GM12874 (cell line): Measurements from ENCODE around the gene KLHDC7B.

Source experiments
- CTCF ChIP-seq: IDR thresholded peaks from 2 replicates; pipeline ENCODE4 v1.5.1; 2011; ENCODE audit warnings: low read depth, mild to moderate bottlenecking, control low read depth, low read length, moderate library complexity; ENCODE audit not compliant: insufficient read depth

The KLHDC7B gene

GRCh38 chr22:50519151-50519550, 26.5 kb upstream of the KLHDC7B start:
- no peak for TF ChIP-seq CTCF

- no peak for TF ChIP-seq CTCF
These were observed 24.8 kb upstream of the KLHDC7B start for GRCh38 chr22:50520826-50521453.

- no peak for TF ChIP-seq CTCF
These were observed 24.0 kb upstream of the KLHDC7B start for GRCh38 chr22:50521710-50522109.

- TF ChIP-seq CTCF, result no peak
These were observed 23.4 kb upstream of the KLHDC7B start for GRCh38 chr22:50522208-50522805.

- no peak for TF ChIP-seq CTCF
These were observed 22.8 kb upstream of the KLHDC7B start for GRCh38 chr22:50522806-50523438.

GRCh38 chr22:50523458-50523805, 22.3 kb upstream of the KLHDC7B start:
- no peak for TF ChIP-seq CTCF

GRCh38 chr22:50523806-50524675, 21.7 kb upstream of the KLHDC7B start:
- no peak for TF ChIP-seq CTCF
